ENCODE measurements around the gene PAM. TPM values are rescaled to one million over a fixed set of nuclear protein-coding genes. Genes with fewer than 3 reads are reported as not detected.

PAM gene
- total RNA-seq, 6 experiments from 2014 or later, result 164 to 266 (median 182) TPM

- Mint-ChIP-seq H3K27ac (no peak overlapping the region), H3K27me3 (ENCODE audit: insufficient read depth) (no peaks in the 10 kb centered on the region), H3K4me3 (no peak overlapping the region), H3K9me3 (no peaks in the 10 kb centered on the region), H3K4me1 (ENCODE audit: low read depth) (peaks cover 24% of the 10 kb centered on the region), H3K36me3 (ENCODE audit: low read depth) (no peaks in the 10 kb centered on the region)
- no peak for TF ChIP-seq CTCF (IDR thresholded peaks at IDR 0.05)
- no peak for DNase-seq
Measured at GRCh38 chr5:102800427-102800826, 45.3 kb downstream of the PAM start.

GRCh38 chr5:102801371-102801770, 46.3 kb downstream of the PAM start:
- DNase-seq, result no peak

GRCh38 chr5:102802708-102803458, 47.8 kb downstream of the PAM start:
- peaks cover 21% of the 10 kb centered on the region for H3K4me1 Mint-ChIP-seq (ENCODE audit: low read depth)
- no peaks in the 10 kb centered on the region for H3K27me3 Mint-ChIP-seq (ENCODE audit: insufficient read depth)
- no peak for TF ChIP-seq CTCF (IDR thresholded peaks at IDR 0.05)
- no peak for DNase-seq
- no peak overlapping the region for H3K27ac Mint-ChIP-seq
- H3K9me3 Mint-ChIP-seq, result no peaks in the 10 kb centered on the region
- no peak overlapping the region for H3K4me3 Mint-ChIP-seq
- no peaks in the 10 kb centered on the region for H3K36me3 Mint-ChIP-seq (ENCODE audit: low read depth)

More at GRCh38 chr5:102801371-102801770, 46.3 kb downstream of the PAM start:
- TF ChIP-seq CTCF (IDR thresholded peaks at IDR 0.05), result no peak
- H3K4me1 Mint-ChIP-seq (ENCODE audit: low read depth), result peaks cover 16% of the 10 kb centered on the region
- no peaks in the 10 kb centered on the region for H3K27me3 Mint-ChIP-seq (ENCODE audit: insufficient read depth)
- no peak overlapping the region for H3K27ac Mint-ChIP-seq
- H3K9me3 Mint-ChIP-seq, result no peaks in the 10 kb centered on the region
- no peak overlapping the region for H3K4me3 Mint-ChIP-seq
- H3K36me3 Mint-ChIP-seq (ENCODE audit: low read depth), result no peaks in the 10 kb centered on the region

- Mint-ChIP-seq H3K4me1 (ENCODE audit: low read depth) (peaks cover 45% of the 10 kb centered on the region), H3K9me3 (no peaks in the 10 kb centered on the region), H3K27me3 (ENCODE audit: insufficient read depth) (no peaks in the 10 kb centered on the region), H3K36me3 (ENCODE audit: low read depth) (peaks cover 5% of the 10 kb centered on the region; the same call in 1 of the 2 replicates), H3K27ac (peak overlapping the region; percentile 59), H3K4me3 (no peak overlapping the region)
- TF ChIP-seq CTCF (IDR thresholded peaks at IDR 0.05), result no peak
- peak; percentile 68 for DNase-seq
Measured at GRCh38 chr5:102807878-102808502, 52.9 kb downstream of the PAM start.

- no peaks in the 10 kb centered on the region for H3K9me3 Mint-ChIP-seq
- no peak overlapping the region for H3K27ac Mint-ChIP-seq
- H3K4me1 Mint-ChIP-seq (ENCODE audit: low read depth), result peaks cover 45% of the 10 kb centered on the region
- TF ChIP-seq CTCF (IDR thresholded peaks at IDR 0.05), result no peak
- DNase-seq, result no peak
- H3K27me3 Mint-ChIP-seq (ENCODE audit: insufficient read depth), result no peaks in the 10 kb centered on the region
- H3K4me3 Mint-ChIP-seq, result no peak overlapping the region
- peaks cover 5% of the 10 kb centered on the region; the same call in 1 of the 2 replicates for H3K36me3 Mint-ChIP-seq (ENCODE audit: low read depth)
Measured at GRCh38 chr5:102809033-102809432, 53.9 kb downstream of the PAM start.
